Left ventricle myocardium superior (tissue), 1 donor: ENCODE measurements around the gene SYNJ1. TPM values are rescaled to one million over a fixed set of nuclear protein-coding genes. Genes with fewer than 3 reads are reported as not detected.
A peak's percentile ranks its signal among the peaks of the same experiment; 100 is the strongest.
"Not testable (repeated sequence)": the region's sequence is repeated elsewhere in the genome, so short reads cannot be mapped to it uniquely, and the experiment has no call there.

ENCODE experiments used
- ATAC-seq: fragments of 200-7000 bp; cut with Tn5 transposase; one replicate; pipeline ENCODE4 v1.9.1; 2020; ENCODE audit warnings: mild to moderate bottlenecking, moderate library complexity
- DNase-seq: peaks from one replicate; pipeline ENCODE4 v3.0.0-alpha.2; 2020
- intact Hi-C: fragments of 100-400 bp; cut with micrococcal nuclease; formaldehyde crosslinking; loops from one replicate; pipeline ENCODE4 v1.11.0; 2022
- long read RNA-seq: library from polyadenylated mRNA; unstranded; transcript quantifications from one replicate; pipeline ENCODE4 v2.0.0, GENCODE V29; 2021
- total RNA-seq: library from RNA; stranded (reverse); fragmentation: NEBNext Ultra II Directional; extraction: Animal tissue kit (Norgen Biotek cat#: 25700); gene quantifications from one replicate; pipeline ENCODE4 v1.2.1, GENCODE V29; 2021
- donor health status: DM: no; HTN: yes; CAD: no; lungs with severe emphysema.

Gene SYNJ1
- total RNA-seq: 11.4 TPM
- long read RNA-seq, partial matches to known transcripts: 3 of 5 reads
- long read RNA-seq, other reads (novel, unspliced or antisense): 2 of 5 reads

- ATAC-seq (peak; percentile 99), DNase-seq (peak; percentile 98)
- intact Hi-C loops: no loop called here
These were observed at the start of gene SYNJ1 for GRCh38 chr21:32727687-32728455. Gene SYNJ1 (minus strand): TSS chr21:32728013. CDS start chr21:32726895, 1,118 bp downstream.

DNA sequence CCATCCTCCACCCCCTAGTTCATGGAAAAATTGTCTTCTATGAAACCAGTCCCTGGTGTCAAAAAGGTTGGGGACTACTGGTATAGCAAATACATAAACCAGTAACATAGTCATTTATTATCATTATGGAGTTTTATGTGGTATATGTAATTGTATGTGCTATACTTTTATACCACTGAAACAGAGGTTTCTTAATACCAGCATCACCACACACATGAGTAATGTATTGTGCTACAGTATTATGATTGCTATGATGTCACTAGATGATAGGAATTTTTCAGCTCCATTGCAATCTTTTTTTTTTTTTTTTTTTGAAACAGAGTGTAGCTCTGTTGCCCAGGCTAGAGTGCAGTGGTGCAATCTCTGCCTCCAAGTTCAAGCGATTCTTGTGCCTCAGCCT is 49.5 kb upstream of the SYNJ1 start:
- ATAC-seq (no peak), DNase-seq (no peak)
- intact Hi-C loops: no loop called here

- intact Hi-C loops: no loop called here
- DNase-seq (no peak), ATAC-seq (no peak)
These were observed 48.9 kb upstream of the SYNJ1 start for GRCh38 chr21:32776743-32777142.

DNA sequence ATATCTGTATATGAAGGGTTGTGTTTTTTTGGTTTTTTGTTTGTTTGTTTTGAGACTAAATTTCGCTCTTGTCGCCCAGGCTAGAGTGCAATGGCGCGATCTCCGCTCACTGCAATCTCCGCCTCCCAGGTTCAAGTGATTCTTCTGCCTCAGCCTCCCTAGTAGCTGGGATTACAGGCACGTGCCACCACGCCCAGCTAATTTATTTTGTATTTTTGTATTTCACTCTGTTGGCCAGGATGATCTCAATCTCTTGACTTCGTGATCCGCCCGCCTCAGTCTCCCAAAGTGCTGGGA is 45.2 kb upstream of the SYNJ1 start:
- intact Hi-C loops, DNase-seq, ATAC-seq: not testable (repeated sequence)

DNA sequence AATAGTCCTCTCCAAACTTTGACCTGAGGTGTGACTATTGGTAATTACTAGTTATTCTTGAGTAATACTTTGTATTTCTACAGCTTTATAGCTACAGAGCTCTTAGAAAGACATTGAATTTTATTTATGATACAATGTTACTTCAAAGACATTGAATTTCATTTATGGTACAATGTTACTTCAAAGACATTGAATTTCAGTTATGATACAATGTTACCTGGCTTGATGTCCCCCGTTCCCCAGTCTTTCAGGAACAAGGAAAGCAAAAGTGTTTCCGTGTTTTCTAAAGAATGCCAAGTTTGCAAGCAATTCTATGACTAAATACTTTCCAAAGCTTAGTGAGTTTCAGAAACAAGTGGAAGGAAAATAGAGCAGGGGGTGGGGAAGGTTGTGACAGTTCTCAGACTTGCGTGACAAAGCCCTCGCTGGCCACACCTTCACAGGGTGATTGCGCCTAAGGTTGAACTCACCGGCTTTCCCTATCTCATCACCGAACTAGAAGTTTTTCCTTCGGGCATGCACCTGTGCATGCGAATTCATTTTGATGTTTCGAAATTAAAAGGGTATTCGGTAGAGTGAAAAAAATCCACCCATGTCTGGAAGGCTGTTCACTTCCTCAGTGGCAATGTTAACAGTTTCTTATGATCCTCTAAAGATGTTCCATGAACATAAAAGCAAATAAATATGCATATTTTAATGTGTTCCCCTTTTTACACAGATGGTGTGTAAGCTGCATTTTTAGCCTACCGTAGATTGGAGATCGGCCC is 44.7 kb upstream of the SYNJ1 start:
- intact Hi-C loops: no loop called here
- no peak for ATAC-seq
- no peak for DNase-seq

DNA sequence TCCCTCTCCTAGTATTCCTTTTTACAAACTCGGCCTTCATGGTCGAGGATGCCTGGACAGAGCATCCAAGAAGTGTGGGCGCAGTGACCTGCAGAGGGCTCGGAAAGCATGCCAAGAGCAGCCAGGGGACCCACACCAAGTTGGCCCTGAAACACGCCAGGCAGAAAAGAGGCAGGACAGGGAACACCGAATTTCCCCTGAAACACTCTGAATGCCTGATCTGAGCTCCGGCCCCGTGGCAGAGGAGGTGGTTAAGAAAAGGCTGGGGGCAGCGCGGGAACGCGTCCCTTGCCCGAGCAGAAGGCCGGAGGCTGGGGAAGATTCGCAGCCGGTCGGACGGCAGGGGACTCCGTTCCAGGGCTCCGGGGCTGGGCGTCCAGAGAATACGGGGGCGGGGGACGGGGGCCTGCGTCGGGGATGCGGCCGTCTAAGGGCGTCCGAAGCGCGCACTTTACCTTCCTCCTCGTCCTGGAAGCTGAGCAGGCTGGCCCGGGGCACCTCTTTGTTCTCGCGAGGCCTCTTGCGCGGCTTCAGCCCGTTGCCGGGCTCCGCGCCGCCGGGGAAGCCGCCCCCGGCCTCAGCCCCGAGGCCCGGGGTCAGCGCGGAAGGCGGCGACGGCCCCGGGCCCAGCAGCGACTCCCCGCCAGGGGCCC is 43.2 kb upstream of the SYNJ1 start:
- intact Hi-C loops: no loop called here
- peak; percentile 75 for DNase-seq
- peak; percentile 72 for ATAC-seq

DNA sequence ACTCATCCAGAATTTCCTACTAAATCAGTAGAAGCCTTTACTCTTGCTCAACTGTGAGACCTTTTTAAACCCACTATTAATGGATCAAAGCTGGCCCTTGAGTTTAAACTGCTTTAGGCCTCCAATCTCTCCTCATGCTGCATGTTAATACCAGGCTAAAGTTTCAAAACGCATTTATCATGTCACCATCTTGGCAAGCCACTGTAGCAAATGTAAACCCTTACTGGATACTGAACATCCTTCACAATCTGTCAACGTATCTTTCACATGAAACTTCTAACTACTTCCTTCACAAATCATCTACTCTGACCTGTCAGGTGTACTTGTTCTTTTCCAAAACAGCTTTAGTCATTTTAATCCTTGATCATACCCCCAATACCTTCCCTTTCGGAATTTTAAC is 40.7 kb upstream of the SYNJ1 start:
- DNase-seq: no peak
- intact Hi-C loops: no loop called here
- no peak for ATAC-seq

- intact Hi-C loops: no loop called here
- no peak for ATAC-seq
- no peak for DNase-seq
These were observed 37.2 kb upstream of the SYNJ1 start for GRCh38 chr21:32765058-32765457.

- intact Hi-C loops: no loop called here
- DNase-seq (no peak), ATAC-seq (no peak)
These were observed 36.4 kb upstream of the SYNJ1 start for GRCh38 chr21:32764186-32764585.

DNA sequence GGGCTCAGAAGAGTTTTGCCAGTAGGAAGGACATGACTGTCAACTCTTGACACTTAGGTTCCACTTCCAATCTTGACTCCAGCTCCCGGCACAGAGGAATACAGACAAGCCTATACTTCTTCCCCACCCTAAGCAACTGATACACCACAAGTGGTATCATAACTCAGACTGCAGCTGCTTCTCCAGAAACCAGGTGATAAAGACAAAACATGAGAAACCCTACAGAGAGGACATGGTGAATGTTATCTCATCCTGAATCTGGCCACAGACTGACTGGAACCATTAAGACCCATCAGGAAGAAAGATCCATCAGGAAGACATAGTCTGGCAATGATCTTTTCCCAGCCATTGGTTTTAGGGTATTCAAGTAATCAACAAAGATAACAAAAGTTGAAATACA is 30.0 kb upstream of the SYNJ1 start:
- no peak for ATAC-seq
- intact Hi-C loops: no loop called here
- DNase-seq: no peak

DNA sequence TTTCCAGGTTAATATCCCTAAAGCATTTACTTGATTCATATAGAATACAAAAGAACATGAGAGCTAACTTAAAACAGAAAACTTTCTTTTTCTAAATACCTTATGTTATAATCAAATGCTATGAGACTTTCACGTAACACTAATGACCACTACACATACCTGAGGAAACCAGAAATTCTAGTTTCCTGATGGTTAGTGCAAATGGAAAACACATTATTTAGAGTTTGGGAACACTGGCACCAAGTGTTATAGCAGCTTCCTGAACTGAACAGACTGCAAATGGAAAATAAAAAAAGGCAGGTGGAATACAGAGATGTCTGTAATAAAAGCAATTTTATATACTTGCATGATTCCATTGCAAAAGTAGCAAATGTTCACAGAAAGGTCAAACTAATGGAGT is 28.3 kb upstream of the SYNJ1 start:
- no peak for DNase-seq
- intact Hi-C loops: no loop called here
- ATAC-seq: no peak

GRCh38 chr21:32753818-32754585 is 26.2 kb upstream of the SYNJ1 start:
- intact Hi-C loops: no loop called here

DNA sequence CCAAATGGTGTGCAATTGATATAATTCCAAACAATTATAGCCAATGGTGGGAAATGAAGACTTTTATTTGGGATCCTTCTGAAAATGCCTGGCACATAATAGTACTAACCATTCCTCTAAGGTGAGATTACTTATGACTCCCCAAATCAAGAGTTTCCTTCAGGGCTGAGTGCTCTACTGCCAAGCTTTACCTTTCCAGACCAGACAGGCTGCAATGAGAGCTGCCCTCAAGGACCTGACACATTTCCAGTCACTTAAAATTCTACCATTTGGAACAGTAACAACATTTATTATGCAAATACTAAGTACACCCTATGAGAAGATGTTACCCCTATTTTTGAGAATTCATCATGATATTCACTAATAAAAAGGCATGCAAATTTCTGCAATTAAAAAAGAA is 22.6 kb upstream of the SYNJ1 start:
- intact Hi-C loops: no loop called here
- DNase-seq: no peak
- ATAC-seq: no peak

More at GRCh38 chr21:32753818-32754585, 26.2 kb upstream of the SYNJ1 start:
- DNase-seq (no peak), ATAC-seq (no peak)

DNA sequence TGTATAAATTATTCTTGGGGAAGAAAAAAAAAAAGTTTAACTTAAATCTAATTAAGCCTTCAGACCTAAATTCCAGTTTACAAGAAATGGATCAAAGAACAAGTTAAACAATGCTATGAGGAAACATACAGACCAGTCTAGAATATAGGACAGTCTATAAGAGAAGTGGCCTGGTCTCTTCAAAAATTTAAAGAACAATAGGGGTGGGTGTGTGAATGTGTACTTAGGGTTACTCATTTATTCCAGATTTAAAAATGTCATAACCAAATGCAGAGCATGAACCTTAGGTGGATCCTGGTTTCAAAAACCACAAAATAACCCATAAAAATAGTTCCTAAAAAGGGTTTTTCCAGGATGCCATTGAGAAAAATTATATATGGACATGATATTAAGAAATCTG is 21.8 kb upstream of the SYNJ1 start:
- no peak for ATAC-seq
- no peak for DNase-seq
- intact Hi-C loops: no loop called here

- no peak for ATAC-seq
- intact Hi-C loops: no loop called here
- DNase-seq: no peak
These were observed 20.7 kb upstream of the SYNJ1 start for GRCh38 chr21:32748529-32748928.

DNA sequence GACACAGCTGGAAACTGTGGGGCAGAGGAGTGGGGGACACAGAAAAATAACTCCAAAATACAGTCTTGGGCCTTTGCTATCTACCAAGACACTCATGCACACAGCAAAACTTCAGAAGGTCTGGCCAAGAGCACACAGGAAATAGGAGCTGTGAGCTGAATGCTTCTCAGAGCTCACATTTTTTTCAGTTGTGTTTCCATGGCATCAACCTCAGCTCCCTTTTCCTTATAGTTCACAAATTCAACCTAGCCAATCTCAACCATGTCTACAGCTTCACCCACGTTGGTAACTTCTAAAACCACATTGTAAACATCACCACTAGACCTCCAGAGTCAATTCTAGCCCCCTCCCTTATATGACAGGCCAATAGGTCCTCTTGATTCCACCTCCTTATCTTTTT is 19.6 kb upstream of the SYNJ1 start:
- DNase-seq (no peak), ATAC-seq (no peak)
- intact Hi-C loops: no loop called here

- intact Hi-C loops, DNase-seq, ATAC-seq: not testable (repeated sequence)
These were observed 18.9 kb upstream of the SYNJ1 start for GRCh38 chr21:32746711-32747110.

GRCh38 chr21:32742396-32742795 is 14.6 kb upstream of the SYNJ1 start:
- DNase-seq (no peak), ATAC-seq (no peak)
- intact Hi-C loops: no loop called here

DNA sequence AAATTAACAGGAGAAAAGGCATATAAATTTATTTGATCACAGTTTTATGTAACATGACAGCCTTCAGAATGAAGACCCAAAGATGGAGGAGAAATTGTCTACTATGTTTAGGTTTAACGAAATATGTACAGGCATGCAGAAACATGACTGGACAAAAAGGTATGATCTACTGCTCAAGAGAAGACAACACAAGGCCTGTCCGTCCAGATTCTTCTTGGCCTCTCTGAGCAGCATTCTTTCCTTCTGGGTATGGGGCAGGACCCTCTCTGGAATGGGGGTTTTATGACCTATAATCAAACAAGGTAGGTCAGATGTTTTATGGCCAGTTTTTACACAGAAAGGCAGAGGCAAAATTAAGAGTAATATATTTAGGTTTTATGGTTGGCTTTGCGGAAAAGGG is 13.5 kb upstream of the SYNJ1 start:
- intact Hi-C loops: no loop called here
- DNase-seq (no peak), ATAC-seq (no peak)

DNA sequence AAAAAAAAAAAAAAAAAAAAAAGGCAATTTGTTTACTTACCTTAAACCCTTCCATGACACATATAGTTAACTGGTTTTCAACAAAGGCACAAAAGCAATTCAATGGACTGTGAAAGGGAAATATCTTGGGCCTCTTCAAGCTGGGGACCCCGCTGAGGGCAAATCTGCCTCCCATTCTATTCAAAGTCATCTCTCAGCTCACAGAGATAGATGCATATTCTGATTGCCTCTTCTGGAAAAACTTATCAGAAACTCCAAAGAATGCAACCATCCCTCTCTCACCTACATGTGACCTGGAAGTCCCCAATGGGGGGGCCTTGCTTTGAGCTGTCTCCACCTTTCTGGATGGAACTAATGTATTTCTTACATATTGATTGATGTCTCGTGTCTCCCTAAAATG is 12.1 kb upstream of the SYNJ1 start:
- DNase-seq (no peak), ATAC-seq (no peak)
- intact Hi-C loops: no loop called here
